Measurements from ENCODE around the gene SDC4.

SDC4 gene

DNA sequence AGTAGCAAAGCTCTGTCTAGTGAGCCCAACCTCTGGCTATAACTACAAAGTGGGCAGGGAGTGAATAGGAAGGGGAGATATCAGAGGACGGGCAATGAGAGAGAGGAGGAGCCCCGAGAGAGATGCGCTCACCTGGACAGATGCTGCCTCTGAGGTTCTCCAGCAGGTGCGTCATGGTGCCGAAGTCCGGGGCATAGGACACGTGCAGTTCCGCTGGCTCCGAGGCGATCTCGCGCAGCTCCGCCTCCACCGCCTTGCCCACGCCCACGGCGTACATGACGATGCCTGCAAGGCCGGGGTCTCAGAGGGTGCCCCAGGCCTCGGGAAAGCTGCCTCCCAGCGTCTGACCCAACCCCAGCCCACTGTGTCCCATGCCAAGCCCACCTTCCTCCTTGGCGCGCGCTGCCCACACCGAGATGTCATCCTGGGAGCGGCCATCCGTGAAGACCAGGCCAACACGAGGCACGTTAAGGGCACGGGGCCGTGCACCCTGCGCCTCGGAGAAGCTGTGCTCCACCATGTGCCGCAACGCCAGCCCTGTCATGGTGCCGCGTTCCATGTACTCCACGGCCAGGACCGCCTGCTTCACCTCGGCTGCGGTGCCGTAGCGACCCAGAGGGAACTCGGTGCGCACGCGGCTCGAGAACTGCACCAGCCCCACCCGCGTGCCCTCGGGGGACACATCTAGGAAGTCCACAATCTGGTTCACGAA, 50.3 kb downstream of the SDC4 start (continued):
- TF ChIP-seq ZNF488 (tag by site-specific recombination; IDR thresholded peaks at IDR 0.05) (no peak), HOXA7 (CRISPR knock-in tag; IDR thresholded peaks at IDR 0.05; ENCODE audit: borderline replicate concordance) (no peak), ZXDB (tag by site-specific recombination; IDR thresholded peaks at IDR 0.05) (no peak), ZSCAN16 (tag by site-specific recombination; IDR thresholded peaks at IDR 0.05) (no peak), ZNF223 (tag by site-specific recombination; IDR thresholded peaks at IDR 0.05) (no peak)
- TF ChIP-seq, protein P1, sequence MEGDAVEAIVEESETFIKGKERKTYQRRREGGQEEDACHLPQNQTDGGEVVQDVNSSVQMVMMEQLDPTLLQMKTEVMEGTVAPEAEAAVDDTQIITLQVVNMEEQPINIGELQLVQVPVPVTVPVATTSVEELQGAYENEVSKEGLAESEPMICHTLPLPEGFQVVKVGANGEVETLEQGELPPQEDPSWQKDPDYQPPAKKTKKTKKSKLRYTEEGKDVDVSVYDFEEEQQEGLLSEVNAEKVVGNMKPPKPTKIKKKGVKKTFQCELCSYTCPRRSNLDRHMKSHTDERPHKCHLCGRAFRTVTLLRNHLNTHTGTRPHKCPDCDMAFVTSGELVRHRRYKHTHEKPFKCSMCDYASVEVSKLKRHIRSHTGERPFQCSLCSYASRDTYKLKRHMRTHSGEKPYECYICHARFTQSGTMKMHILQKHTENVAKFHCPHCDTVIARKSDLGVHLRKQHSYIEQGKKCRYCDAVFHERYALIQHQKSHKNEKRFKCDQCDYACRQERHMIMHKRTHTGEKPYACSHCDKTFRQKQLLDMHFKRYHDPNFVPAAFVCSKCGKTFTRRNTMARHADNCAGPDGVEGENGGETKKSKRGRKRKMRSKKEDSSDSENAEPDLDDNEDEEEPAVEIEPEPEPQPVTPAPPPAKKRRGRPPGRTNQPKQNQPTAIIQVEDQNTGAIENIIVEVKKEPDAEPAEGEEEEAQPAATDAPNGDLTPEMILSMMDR (tag by site-specific recombination; IDR thresholded peaks at IDR 0.05): no peak

DNA sequence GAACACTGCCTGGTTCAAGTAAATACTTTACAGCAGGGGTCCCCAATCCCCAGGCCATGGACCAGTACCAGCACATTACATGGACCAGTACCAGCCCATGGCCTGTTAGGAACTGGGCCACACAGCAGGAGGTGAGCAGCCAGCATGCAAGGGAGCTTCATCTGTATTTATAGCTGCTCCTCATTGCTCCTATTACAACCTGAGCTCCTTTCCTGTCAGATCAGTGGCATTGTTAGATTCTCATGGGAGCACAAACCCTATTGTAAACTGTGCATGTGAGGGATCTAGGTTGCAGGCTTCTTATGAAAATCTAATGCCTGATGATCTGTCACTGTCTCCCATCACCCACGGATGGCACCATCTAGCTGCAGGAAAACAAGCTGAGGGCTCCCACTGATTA, 53.6 kb downstream of the SDC4 start:
- H3K27ac ChIP-seq (ENCODE audit: extremely low read depth, low read depth, low read length): no peak overlapping the region
- H3K4me3 ChIP-seq (ENCODE audit: low read depth, low read length): no peak overlapping the region
- no peaks in the 10 kb centered on the region for H3K9me3 ChIP-seq (ENCODE audit: control insufficient read depth, insufficient read depth, low read depth, low read length)
- H3K36me3 ChIP-seq (ENCODE audit: control insufficient read depth in 2 of 2, insufficient read depth in 1 of 2, low read length in 2 of 2): no peaks in the 10 kb centered on the region
- ChIA-PET POLR2A (interaction anchor here (1.0 to 1.1 kb wide), 2 partner anchors 24 to 409 kb away, joined by 3 read pairs; partner anchors contain the start of gene YWHAB), CTCF (interaction anchor here (0.6 to 5.9 kb wide), 33 partner anchors 8 to 477 kb away, joined by 3 to 58 read pairs (median 6); no protein-coding TSS in a partner anchor)
- peak; percentile 98 for TF ChIP-seq ZNF610 (tag by site-specific recombination; IDR thresholded peaks at IDR 0.05; ENCODE audit: borderline replicate concordance)
- TF ChIP-seq ZNF510 (tag by site-specific recombination; IDR thresholded peaks at IDR 0.05; ENCODE audit: insufficient replicate concordance): no peak
- H3K4me1 ChIP-seq (ENCODE audit: control insufficient read depth, insufficient read depth, low read length): no peaks in the 10 kb centered on the region

DNA sequence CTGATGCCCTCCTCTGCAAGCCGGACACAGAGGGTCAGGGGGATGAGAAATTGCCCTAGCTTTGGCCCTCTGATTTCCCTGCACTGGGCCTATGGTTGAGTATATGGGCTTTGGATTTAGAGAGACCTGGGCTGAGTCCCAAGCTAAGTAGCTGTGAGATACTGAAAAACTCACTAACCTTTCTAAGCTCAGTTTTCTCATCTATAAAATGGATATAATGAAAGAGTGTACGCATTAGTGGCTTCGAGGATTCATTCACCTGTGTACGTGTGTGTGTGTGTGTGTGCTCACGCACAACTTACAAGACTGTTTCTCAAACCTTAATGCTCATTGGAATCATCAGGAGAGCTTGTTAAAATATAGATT, 54.2 kb downstream of the SDC4 start:
- POLR2A ChIA-PET: interaction anchor here (0.8 to 1.1 kb wide), 3 partner anchors 25 to 409 kb away, joined by 3 read pairs; partner anchors contain the start of gene YWHAB
- no peak overlapping the region for H3K4me3 ChIP-seq (ENCODE audit: low read depth, low read length)
- CTCF ChIA-PET: interaction anchor here (0.5 to 5.9 kb wide), 56 partner anchors 9 to 477 kb away, joined by 3 to 58 read pairs (median 5); partner anchors contain the start of gene SEMG2

DNA sequence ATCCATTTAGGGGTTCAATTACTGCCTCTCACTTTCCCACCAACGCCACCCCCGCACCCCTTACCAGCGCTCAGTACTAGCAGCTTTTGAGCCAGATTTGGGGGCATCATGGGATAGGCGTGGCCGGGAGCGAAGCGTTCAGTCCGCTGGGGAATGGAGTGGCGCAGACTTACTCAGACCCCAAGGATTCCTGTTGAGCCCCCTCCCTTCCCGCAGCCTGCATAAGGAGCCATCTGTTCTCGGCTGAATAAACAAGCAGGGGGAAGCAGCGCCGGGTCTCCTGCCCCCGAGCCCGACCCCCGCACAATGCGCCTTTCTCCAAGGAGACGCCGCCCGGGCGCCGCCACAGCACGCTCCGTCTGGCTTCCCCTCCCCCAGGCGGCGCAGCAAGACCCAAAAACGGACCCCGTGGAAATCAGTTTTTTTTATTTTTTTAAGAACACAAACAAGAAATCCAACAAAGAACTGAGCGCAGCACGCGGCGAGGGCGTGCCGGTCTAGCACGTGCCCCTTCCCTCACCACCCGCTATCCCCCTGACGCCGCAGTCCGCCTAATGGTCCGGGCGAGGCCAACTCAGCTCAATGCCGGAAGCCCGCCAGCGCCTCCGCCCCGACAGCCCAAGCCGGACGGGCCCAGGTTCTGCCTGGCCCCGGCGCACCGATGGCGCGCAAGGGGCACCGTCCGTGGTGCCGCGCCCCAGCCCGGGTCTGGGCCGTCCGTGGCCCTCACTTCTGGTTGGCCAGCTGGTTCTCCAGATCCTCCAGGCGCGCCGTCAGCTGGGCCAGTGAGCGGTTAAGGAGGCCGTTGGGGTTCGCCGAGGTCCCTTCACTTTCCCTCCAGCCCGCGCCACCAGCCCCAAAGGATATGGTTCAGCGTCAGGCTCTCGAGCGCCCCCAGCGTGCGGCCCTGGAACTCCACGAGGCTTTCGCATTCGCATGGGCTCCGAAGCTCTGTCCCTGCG, 54.9 kb downstream of the SDC4 start:
- CTCF ChIA-PET: interaction anchor here (0.5 to 5.9 kb wide), 68 partner anchors 8 to 478 kb away, joined by 3 to 58 read pairs (median 4); partner anchors contain the start of gene SEMG2
- POLR2A ChIA-PET: interaction anchor here (0.8 to 1.1 kb wide), 3 partner anchors 25 to 408 kb away, joined by 3 read pairs; partner anchors contain the start of gene YWHAB
- no peak for TF ChIP-seq ZNF624 (tag by site-specific recombination; IDR thresholded peaks at IDR 0.05)
- TF ChIP-seq ZNF621 (tag by site-specific recombination; IDR thresholded peaks at IDR 0.05): no peak
- TF ChIP-seq ZNF391 (tag by site-specific recombination; IDR thresholded peaks at IDR 0.05; ENCODE audit: borderline replicate concordance, low read depth): no peak
- TF ChIP-seq ZFHX2 (tag by site-specific recombination; conservative IDR thresholded peaks at IDR 0.05): peak; percentile 35; the same call in 1 of the 2 replicates
- no peak for TF ChIP-seq ZBTB20 (tag by site-specific recombination; IDR thresholded peaks at IDR 0.05)
- TF ChIP-seq, protein P1 (tag by site-specific recombination; IDR thresholded peaks at IDR 0.05): peak; percentile 45; the same call in 1 of the 2 replicates
- no peak for TF ChIP-seq ZNF544 (tag by site-specific recombination; IDR thresholded peaks at IDR 0.05)
- TF ChIP-seq HOXC10 (CRISPR knock-in tag; IDR thresholded peaks at IDR 0.05): no peak

More for the DNA sequence above, 54.2 kb downstream of the SDC4 start:
- TF ChIP-seq KLF10 (tag by site-specific recombination; IDR thresholded peaks at IDR 0.05): no peak
- no peaks in the 10 kb centered on the region for H3K36me3 ChIP-seq (ENCODE audit: control insufficient read depth in 2 of 2, insufficient read depth in 1 of 2, low read length in 2 of 2)
- H3K4me1 ChIP-seq (ENCODE audit: control insufficient read depth, insufficient read depth, low read length): no peaks in the 10 kb centered on the region
- H3K9me3 ChIP-seq (ENCODE audit: control insufficient read depth, insufficient read depth, low read depth, low read length): no peaks in the 10 kb centered on the region
- H3K27ac ChIP-seq (ENCODE audit: extremely low read depth, low read depth, low read length): no peak overlapping the region

More for the DNA sequence above, 54.9 kb downstream of the SDC4 start:
- no peaks in the 10 kb centered on the region for H3K36me3 ChIP-seq (ENCODE audit: control insufficient read depth in 2 of 2, insufficient read depth in 1 of 2, low read length in 2 of 2)
- H3K4me1 ChIP-seq (ENCODE audit: control insufficient read depth, insufficient read depth, low read length): no peaks in the 10 kb centered on the region
- peak overlapping the region; percentile 46 for H3K4me3 ChIP-seq (ENCODE audit: low read depth, low read length)
- no peak overlapping the region for H3K27ac ChIP-seq (ENCODE audit: extremely low read depth, low read depth, low read length)
- no peaks in the 10 kb centered on the region for H3K9me3 ChIP-seq (ENCODE audit: control insufficient read depth, insufficient read depth, low read depth, low read length)

Measured in HEK293 (cell line).